Activated CD4-positive, alpha-beta T cell treated with anti-CD3 and anti-CD28 coated beads for 24 hours (primary cell): ENCODE results near the gene DROSHA.
"Not testable (repeated sequence)": the region's sequence is repeated elsewhere in the genome, so short reads cannot be mapped to it uniquely, and the experiment has no call there.

Source experiments
- DNase-seq, 2 donors: peaks; one replicate each; pipeline ENCODE4 v3.0.0-alpha.2; 2020; ENCODE audit warnings: low read depth in 2 of 2

The DROSHA gene, protein sequence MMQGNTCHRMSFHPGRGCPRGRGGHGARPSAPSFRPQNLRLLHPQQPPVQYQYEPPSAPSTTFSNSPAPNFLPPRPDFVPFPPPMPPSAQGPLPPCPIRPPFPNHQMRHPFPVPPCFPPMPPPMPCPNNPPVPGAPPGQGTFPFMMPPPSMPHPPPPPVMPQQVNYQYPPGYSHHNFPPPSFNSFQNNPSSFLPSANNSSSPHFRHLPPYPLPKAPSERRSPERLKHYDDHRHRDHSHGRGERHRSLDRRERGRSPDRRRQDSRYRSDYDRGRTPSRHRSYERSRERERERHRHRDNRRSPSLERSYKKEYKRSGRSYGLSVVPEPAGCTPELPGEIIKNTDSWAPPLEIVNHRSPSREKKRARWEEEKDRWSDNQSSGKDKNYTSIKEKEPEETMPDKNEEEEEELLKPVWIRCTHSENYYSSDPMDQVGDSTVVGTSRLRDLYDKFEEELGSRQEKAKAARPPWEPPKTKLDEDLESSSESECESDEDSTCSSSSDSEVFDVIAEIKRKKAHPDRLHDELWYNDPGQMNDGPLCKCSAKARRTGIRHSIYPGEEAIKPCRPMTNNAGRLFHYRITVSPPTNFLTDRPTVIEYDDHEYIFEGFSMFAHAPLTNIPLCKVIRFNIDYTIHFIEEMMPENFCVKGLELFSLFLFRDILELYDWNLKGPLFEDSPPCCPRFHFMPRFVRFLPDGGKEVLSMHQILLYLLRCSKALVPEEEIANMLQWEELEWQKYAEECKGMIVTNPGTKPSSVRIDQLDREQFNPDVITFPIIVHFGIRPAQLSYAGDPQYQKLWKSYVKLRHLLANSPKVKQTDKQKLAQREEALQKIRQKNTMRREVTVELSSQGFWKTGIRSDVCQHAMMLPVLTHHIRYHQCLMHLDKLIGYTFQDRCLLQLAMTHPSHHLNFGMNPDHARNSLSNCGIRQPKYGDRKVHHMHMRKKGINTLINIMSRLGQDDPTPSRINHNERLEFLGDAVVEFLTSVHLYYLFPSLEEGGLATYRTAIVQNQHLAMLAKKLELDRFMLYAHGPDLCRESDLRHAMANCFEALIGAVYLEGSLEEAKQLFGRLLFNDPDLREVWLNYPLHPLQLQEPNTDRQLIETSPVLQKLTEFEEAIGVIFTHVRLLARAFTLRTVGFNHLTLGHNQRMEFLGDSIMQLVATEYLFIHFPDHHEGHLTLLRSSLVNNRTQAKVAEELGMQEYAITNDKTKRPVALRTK (N-terminal part only)

GRCh38 chr5:31531888-31532547, at the start of gene DROSHA, which contains the start of gene C5orf22:
Gene DROSHA (minus strand): TSS chr5:31532093. CDS start chr5:31529059, 3,034 bp downstream.
Gene C5orf22 (plus strand): TSS chr5:31532301. CDS start chr5:31532393, 92 bp downstream.
- DNase-seq: peak; percentile 89 to 92

DNA sequence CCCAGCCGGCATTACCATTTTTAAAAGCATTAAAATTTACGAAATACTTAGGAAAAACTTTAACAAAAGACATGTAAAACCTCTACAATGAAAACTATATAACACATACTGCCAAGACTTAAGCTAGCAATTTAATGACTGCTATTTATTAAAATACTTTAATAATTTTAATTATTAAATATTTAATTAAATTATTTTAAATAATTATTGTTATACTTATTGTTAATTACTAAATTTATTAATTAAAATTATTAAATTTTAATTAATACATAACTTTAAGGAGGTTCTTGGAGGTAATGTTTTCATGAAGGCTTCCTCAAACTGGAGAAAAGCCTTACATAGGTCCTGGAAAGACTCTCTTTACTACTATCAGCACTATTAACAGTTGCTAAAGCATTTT, 47.7 kb upstream of the DROSHA start:
- no peak for DNase-seq

GRCh38 chr5:31577438-31577837, 45.5 kb upstream of the DROSHA start:
- no peak for DNase-seq

GRCh38 chr5:31574772-31575171, 42.9 kb upstream of the DROSHA start:
- no peak for DNase-seq

GRCh38 chr5:31573494-31574142, 41.7 kb upstream of the DROSHA start:
- DNase-seq: no peak

DNA sequence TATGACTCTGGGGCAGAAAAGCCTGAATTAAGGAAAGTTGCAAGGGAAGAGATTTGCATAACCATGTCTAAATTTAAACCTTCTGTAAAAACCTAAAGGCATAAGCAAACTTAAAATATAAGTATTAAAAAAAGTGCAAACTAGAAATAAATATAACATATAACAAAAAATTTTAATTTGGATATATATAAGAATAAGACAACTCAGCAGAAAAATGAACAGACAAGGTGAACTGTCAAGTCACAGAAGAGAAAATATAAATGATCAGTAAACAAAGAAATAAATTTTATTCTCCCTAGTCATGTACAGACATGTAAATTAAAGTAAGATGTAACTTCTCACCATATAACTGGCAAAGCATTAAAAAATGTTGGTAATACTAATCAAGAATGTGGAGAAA, 37.2 kb upstream of the DROSHA start:
- DNase-seq: no peak

GRCh38 chr5:31568302-31568835, 36.5 kb upstream of the DROSHA start:
- DNase-seq: no peak

DNA sequence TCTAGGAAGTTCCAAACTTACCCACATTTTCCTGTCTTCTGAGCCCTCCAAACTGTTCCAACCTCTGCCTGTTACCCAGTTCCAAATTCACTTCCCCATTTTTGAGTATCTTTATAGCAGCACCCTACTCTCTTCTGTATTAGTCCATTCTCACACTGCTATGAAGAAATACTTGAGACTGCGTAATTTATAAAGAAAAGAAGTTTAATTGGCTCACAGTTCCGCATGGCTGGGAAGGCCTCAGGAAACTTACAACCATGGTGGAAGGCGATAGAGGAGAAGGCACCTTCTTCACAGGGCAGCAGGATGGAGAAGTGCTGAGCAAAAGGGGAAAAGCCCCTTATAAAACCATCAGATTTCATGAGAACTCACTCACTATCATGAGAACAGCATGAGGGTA, 34.5 kb upstream of the DROSHA start:
- not testable (repeated sequence) for DNase-seq

GRCh38 chr5:31563216-31563615, 31.3 kb upstream of the DROSHA start:
- DNase-seq: no peak

DNA sequence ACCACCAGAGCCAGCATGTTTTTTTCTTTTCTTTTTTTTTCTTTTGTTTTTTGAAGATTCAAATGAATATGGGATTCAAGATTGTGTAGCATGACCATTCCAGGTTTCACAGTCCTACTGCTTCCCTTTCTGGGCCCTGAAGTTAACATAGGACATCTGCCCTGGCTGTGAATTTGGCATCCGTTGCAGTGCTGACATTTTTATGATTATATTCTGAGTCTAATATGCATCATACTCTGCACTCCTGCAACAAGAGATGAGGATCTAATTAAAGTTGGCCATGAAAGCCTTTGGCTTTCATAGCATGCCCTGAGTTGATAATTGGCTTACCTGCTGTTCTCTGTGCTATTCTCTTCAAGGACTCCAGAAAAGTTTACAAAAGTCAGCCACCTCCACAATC, 30.1 kb upstream of the DROSHA start:
- DNase-seq: no peak

GRCh38 chr5:31559942-31560341, 28.0 kb upstream of the DROSHA start:
- DNase-seq: no peak

- DNase-seq: no peak
Measured at GRCh38 chr5:31556461-31556860, 24.6 kb upstream of the DROSHA start.

GRCh38 chr5:31554552-31554951, 22.7 kb upstream of the DROSHA start:
- no peak for DNase-seq

GRCh38 chr5:31553863-31554262, 22.0 kb upstream of the DROSHA start:
- DNase-seq: no peak

DNA sequence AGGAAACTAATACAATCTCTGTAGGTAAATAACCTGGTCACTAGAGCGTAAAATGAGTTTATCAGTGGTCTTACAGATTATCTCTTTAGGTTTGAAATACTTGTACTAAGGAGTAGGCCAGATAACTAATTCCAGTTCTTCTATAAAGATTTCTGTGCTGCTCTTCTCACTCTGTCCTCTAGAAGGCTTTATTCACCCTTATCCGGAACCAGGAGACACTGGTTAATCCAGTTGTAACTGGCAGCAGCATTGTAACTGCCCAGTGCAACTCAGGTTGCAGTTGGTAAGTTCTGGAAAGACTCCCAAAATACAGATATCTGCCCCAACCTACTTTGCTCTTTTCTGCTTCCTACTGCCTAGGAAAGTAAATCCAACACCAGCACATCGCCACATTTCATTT, 20.0 kb upstream of the DROSHA start:
- DNase-seq: no peak

GRCh38 chr5:31549114-31549513, 17.2 kb upstream of the DROSHA start:
- DNase-seq: not testable (repeated sequence)

- DNase-seq: no peak
Measured at GRCh38 chr5:31537851-31538250, 6.0 kb upstream of the DROSHA start.

GRCh38 chr5:31537349-31537748, 5.5 kb upstream of the DROSHA start:
- no peak for DNase-seq

DNA sequence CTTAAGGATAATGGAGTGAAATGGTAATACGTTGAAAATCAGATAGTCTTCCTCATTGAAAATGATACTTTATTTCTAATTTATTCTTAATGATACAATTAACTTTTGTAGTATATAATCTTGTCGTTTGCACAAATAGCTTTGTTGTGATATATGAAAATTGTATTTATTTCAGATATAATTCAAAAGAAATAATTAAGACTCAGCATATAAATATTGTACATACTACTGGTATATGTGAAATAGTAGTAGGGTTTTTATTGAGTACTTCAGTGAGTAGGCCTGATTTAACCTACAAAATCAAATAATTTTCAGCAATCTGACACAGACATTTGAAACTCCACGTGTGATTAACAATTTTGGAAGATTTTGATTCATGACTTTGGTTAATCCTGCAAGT, 5.0 kb upstream of the DROSHA start:
- no peak for DNase-seq

DNA sequence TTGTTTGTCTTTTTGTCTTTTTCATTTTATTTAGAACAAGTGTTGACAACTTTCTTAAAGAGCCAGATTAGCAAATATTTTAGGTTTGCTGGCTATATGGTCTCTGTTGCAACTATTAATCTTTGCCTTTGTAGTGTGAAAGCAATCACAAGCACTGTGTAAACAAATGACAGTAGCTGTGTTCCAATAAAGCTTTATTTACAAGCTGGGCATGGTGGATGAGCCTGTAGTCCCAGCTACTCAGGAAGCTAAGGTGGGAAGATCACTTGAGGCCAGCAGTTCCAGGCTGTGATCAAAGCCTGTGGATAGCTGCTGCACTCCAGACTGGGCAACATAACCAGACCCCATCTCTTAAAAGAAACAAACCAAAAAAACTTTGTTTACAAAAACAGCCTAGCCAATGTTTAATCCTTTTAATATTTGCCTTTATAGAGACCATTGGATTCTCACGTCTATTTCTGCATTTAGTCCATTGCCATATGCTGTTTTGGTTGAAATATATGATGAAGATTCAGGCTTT, 2.7 kb upstream of the DROSHA start:
- DNase-seq: no peak

DNA sequence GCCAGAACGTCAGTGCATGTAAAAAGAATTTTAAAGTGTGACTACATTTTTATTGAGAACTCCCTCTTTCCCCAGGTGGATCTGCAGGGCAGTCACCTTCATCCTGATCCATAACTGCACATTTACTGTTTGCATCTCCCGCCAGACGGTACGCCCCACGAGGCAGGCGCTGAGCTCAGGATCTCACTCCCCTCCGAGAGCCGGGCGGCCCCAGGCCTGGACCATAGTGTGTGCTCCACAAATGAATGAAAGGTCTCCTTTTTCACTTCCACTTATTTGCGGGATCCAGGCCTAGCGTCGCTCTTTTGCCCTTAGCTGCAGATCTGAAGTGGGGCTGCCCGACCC, 378 bp downstream of the DROSHA start:
- no peak for DNase-seq
